HepG2 (cell line): ENCODE measurements around the gene KIF6.

Experiments
- GATA4 ChIP-seq: sonication (generic); IDR thresholded peaks from 2 replicates; pipeline ENCODE4 v1.6.1; 2016; ENCODE audit warnings: antibody characterized with exemption, low read depth, borderline replicate concordance
- ZNF263 ChIP-seq: sonication (generic); formaldehyde crosslinking; IDR thresholded peaks from 2 replicates; pipeline ENCODE4 v1.4.0; 2020; ENCODE audit warnings: missing genetic modification reagents
- ZNF274 ChIP-seq: sonication (generic); formaldehyde crosslinking; IDR thresholded peaks from 2 replicates; pipeline ENCODE4 v1.5.1; 2020; ENCODE audit warnings: mild to moderate bottlenecking, missing genetic modification reagents
- ZNF510 ChIP-seq: sonication (generic); formaldehyde crosslinking; IDR thresholded peaks from 2 replicates; pipeline ENCODE4 v1.4.0; 2020; ENCODE audit warnings: low read depth, mild to moderate bottlenecking, missing genetic modification reagents
- TF ChIP-seq, protein P1 (sequence below): sonication (generic); formaldehyde crosslinking; IDR thresholded peaks from 2 replicates; pipeline ENCODE4 v1.5.0; 2020; ENCODE audit warnings: mild to moderate bottlenecking, missing genetic modification reagents, moderate library complexity

DNA sequence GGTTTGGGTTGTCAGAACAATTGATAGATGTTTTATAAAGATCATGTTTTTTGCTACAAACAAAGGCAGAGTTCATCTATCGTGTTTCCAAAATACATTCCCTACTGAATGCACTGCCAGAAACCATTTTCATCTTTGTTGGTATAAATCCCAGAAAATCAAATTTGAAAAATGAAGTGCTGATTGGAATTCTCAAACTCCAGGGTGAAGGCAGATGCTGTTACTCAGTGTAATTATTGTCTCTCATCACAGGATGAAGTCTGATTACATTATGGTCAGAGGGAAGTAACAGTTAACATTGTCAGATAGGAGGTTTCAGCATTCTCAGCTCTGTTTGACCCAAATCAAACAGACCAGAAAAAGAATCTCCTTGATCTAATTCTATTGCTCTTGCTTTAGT, 204.3 kb downstream of the KIF6 start:
- TF ChIP-seq, protein P1, sequence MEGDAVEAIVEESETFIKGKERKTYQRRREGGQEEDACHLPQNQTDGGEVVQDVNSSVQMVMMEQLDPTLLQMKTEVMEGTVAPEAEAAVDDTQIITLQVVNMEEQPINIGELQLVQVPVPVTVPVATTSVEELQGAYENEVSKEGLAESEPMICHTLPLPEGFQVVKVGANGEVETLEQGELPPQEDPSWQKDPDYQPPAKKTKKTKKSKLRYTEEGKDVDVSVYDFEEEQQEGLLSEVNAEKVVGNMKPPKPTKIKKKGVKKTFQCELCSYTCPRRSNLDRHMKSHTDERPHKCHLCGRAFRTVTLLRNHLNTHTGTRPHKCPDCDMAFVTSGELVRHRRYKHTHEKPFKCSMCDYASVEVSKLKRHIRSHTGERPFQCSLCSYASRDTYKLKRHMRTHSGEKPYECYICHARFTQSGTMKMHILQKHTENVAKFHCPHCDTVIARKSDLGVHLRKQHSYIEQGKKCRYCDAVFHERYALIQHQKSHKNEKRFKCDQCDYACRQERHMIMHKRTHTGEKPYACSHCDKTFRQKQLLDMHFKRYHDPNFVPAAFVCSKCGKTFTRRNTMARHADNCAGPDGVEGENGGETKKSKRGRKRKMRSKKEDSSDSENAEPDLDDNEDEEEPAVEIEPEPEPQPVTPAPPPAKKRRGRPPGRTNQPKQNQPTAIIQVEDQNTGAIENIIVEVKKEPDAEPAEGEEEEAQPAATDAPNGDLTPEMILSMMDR (CRISPR knock-in tag), result no peak
- TF ChIP-seq ZNF510 (CRISPR knock-in tag) (no peak), ZNF274 (CRISPR knock-in tag) (no peak), GATA4 (no peak), ZNF263 (CRISPR knock-in tag) (no peak)
